ENCODE results near the gene BAHD1.

Gene BAHD1

DNA sequence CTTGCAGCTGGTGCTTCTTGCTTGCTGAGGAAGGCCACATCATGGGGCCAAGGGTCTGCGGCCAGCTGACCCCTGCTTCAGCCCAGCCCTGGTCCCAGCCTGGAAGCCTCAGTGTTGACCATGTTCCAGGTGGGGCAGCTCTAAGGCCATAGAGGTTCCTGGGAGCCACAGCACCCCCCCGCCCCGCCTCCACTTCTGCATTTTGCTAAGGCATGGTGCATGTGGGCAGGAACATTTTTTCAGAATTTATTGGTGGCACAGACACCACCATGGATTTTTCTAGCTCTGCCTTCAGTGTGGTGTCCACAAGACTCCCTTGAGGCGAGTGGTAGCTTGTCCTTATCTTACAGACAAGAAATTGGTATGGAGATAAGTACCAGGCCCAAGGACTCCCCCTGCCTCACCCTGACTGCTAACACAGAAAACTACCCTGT, 28.2 kb downstream of the BAHD1 start:
- ATAC-seq = no peak
- no peak for TF ChIP-seq ZFP3 (CRISPR knock-in tag; IDR thresholded peaks at IDR 0.05)
- TF ChIP-seq BACH2 (CRISPR knock-in tag; IDR thresholded peaks at IDR 0.05; ENCODE audit: borderline replicate concordance) = no peak
- TF ChIP-seq, protein P1, sequence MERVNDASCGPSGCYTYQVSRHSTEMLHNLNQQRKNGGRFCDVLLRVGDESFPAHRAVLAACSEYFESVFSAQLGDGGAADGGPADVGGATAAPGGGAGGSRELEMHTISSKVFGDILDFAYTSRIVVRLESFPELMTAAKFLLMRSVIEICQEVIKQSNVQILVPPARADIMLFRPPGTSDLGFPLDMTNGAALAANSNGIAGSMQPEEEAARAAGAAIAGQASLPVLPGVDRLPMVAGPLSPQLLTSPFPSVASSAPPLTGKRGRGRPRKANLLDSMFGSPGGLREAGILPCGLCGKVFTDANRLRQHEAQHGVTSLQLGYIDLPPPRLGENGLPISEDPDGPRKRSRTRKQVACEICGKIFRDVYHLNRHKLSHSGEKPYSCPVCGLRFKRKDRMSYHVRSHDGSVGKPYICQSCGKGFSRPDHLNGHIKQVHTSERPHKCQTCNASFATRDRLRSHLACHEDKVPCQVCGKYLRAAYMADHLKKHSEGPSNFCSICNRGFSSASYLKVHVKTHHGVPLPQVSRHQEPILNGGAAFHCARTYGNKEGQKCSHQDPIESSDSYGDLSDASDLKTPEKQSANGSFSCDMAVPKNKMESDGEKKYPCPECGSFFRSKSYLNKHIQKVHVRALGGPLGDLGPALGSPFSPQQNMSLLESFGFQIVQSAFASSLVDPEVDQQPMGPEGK (CRISPR knock-in tag; IDR thresholded peaks at IDR 0.05; ENCODE audit: borderline replicate concordance) = no peak
- no peak for TF ChIP-seq SNAI2 (CRISPR knock-in tag; IDR thresholded peaks at IDR 0.05)
- TF ChIP-seq, protein P2, sequence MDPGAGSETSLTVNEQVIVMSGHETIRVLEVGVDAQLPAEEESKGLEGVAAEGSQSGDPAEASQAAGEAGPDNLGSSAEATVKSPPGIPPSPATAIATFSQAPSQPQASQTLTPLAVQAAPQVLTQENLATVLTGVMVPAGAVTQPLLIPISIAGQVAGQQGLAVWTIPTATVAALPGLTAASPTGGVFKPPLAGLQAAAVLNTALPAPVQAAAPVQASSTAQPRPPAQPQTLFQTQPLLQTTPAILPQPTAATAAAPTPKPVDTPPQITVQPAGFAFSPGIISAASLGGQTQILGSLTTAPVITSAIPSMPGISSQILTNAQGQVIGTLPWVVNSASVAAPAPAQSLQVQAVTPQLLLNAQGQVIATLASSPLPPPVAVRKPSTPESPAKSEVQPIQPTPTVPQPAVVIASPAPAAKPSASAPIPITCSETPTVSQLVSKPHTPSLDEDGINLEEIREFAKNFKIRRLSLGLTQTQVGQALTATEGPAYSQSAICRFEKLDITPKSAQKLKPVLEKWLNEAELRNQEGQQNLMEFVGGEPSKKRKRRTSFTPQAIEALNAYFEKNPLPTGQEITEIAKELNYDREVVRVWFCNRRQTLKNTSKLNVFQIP (CRISPR knock-in tag; IDR thresholded peaks at IDR 0.05; ENCODE audit: borderline replicate concordance, low read depth) = no peak
- TF ChIP-seq, protein P3, sequence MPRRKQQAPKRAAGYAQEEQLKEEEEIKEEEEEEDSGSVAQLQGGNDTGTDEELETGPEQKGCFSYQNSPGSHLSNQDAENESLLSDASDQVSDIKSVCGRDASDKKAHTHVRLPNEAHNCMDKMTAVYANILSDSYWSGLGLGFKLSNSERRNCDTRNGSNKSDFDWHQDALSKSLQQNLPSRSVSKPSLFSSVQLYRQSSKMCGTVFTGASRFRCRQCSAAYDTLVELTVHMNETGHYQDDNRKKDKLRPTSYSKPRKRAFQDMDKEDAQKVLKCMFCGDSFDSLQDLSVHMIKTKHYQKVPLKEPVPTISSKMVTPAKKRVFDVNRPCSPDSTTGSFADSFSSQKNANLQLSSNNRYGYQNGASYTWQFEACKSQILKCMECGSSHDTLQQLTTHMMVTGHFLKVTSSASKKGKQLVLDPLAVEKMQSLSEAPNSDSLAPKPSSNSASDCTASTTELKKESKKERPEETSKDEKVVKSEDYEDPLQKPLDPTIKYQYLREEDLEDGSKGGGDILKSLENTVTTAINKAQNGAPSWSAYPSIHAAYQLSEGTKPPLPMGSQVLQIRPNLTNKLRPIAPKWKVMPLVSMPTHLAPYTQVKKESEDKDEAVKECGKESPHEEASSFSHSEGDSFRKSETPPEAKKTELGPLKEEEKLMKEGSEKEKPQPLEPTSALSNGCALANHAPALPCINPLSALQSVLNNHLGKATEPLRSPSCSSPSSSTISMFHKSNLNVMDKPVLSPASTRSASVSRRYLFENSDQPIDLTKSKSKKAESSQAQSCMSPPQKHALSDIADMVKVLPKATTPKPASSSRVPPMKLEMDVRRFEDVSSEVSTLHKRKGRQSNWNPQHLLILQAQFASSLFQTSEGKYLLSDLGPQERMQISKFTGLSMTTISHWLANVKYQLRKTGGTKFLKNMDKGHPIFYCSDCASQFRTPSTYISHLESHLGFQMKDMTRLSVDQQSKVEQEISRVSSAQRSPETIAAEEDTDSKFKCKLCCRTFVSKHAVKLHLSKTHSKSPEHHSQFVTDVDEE (CRISPR knock-in tag; IDR thresholded peaks at IDR 0.05) = no peak
- no peak for TF ChIP-seq CSDC2 (CRISPR knock-in tag; IDR thresholded peaks at IDR 0.05)
- TF ChIP-seq TOX (CRISPR knock-in tag; IDR thresholded peaks at IDR 0.05; ENCODE audit: borderline replicate concordance) = no peak
- no peak for TF ChIP-seq OSR1 (CRISPR knock-in tag; IDR thresholded peaks at IDR 0.05)
- TF ChIP-seq, protein P4, sequence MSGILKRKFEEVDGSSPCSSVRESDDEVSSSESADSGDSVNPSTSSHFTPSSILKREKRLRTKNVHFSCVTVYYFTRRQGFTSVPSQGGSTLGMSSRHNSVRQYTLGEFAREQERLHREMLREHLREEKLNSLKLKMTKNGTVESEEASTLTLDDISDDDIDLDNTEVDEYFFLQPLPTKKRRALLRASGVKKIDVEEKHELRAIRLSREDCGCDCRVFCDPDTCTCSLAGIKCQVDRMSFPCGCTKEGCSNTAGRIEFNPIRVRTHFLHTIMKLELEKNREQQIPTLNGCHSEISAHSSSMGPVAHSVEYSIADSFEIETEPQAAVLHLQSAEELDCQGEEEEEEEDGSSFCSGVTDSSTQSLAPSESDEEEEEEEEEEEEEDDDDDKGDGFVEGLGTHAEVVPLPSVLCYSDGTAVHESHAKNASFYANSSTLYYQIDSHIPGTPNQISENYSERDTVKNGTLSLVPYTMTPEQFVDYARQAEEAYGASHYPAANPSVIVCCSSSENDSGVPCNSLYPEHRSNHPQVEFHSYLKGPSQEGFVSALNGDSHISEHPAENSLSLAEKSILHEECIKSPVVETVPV (CRISPR knock-in tag; IDR thresholded peaks at IDR 0.05) = no peak
- TF ChIP-seq ZNF8 (CRISPR knock-in tag; IDR thresholded peaks at IDR 0.05) = no peak
- TF ChIP-seq RARB (CRISPR knock-in tag; IDR thresholded peaks at IDR 0.05) = no peak
- TF ChIP-seq ZNF70 (CRISPR knock-in tag; IDR thresholded peaks at IDR 0.05) = no peak
- no peak for TF ChIP-seq ZFP30 (CRISPR knock-in tag; IDR thresholded peaks at IDR 0.05)

DNA sequence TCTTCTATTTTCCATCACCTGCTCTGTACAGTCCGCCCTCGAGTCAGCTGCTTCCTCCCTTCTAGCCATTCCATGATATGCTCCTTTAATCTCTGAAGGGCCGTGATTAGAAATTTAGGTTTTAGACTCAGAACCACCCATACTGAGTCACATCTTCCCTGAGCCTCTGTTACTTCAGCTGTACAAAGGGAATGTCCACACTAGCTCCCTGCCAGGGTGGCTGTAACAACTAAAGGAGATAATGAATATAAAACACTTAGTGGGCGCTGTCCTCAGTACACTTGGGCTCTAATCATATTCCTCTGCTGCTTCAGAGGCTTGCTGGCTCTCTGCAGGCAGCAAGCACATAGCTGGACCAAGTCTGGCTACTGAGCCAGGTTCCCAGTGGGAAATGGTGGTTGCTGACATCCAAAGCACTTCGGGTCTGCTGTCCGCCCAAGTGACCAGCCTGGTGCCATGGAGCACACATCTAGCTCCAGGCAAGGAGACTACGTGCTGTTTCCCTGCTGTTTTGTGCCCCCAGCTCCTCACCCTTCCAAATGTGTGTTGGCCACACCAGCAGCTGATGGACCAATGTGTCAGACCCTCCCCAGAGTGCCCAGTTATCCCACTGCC, 29.1 kb downstream of the BAHD1 start:
- TF ChIP-seq, protein P1 (CRISPR knock-in tag; IDR thresholded peaks at IDR 0.05; ENCODE audit: borderline replicate concordance) = no peak
- TF ChIP-seq SNAI2 (CRISPR knock-in tag; IDR thresholded peaks at IDR 0.05) (no peak), GLIS3 (CRISPR knock-in tag; IDR thresholded peaks at IDR 0.05) (no peak), ESRRG (CRISPR knock-in tag; IDR thresholded peaks at IDR 0.05) (no peak), ISL1 (CRISPR knock-in tag; IDR thresholded peaks at IDR 0.05) (no peak), PPARA (CRISPR knock-in tag; IDR thresholded peaks at IDR 0.05; ENCODE audit: borderline replicate concordance) (no peak), ZNF70 (CRISPR knock-in tag; IDR thresholded peaks at IDR 0.05) (no peak), ARNTL (CRISPR knock-in tag; IDR thresholded peaks at IDR 0.05; ENCODE audit: borderline replicate concordance, low read depth) (no peak), ZNF8 (CRISPR knock-in tag; IDR thresholded peaks at IDR 0.05) (no peak), ZFP30 (CRISPR knock-in tag; IDR thresholded peaks at IDR 0.05) (no peak), ZNF565 (CRISPR knock-in tag; conservative IDR thresholded peaks at IDR 0.05; ENCODE audit: low read depth) (no peak), ZC3H10 (CRISPR knock-in tag; IDR thresholded peaks at IDR 0.05) (no peak), RARB (CRISPR knock-in tag; IDR thresholded peaks at IDR 0.05) (no peak), TOX (CRISPR knock-in tag; IDR thresholded peaks at IDR 0.05; ENCODE audit: borderline replicate concordance) (no peak)
- TF ChIP-seq, protein P5, sequence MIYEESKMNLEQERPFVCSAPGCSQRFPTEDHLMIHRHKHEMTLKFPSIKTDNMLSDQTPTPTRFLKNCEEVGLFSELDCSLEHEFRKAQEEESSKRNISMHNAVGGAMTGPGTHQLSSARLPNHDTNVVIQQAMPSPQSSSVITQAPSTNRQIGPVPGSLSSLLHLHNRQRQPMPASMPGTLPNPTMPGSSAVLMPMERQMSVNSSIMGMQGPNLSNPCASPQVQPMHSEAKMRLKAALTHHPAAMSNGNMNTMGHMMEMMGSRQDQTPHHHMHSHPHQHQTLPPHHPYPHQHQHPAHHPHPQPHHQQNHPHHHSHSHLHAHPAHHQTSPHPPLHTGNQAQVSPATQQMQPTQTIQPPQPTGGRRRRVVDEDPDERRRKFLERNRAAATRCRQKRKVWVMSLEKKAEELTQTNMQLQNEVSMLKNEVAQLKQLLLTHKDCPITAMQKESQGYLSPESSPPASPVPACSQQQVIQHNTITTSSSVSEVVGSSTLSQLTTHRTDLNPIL (CRISPR knock-in tag; IDR thresholded peaks at IDR 0.05; ENCODE audit: low read depth) = no peak
- TF ChIP-seq, protein P3 (CRISPR knock-in tag; IDR thresholded peaks at IDR 0.05) = no peak
- TF ChIP-seq, protein P4 (CRISPR knock-in tag; IDR thresholded peaks at IDR 0.05) = no peak
- no peak; the same call in 2 of the 3 replicates for ATAC-seq

Data from SK-N-SH treated with all-trans-retinoic acid at 6 μM for 48 hours (cell line).